ENCODE data around the gene LRCH3. TPM values are rescaled to one million over a fixed set of nuclear protein-coding genes. Genes with fewer than 3 reads are reported as not detected.

Gene LRCH3
- total and polyA plus RNA-seq, 12 donors, result 7.4 to 54.9 (median 40.8) TPM

DNA sequence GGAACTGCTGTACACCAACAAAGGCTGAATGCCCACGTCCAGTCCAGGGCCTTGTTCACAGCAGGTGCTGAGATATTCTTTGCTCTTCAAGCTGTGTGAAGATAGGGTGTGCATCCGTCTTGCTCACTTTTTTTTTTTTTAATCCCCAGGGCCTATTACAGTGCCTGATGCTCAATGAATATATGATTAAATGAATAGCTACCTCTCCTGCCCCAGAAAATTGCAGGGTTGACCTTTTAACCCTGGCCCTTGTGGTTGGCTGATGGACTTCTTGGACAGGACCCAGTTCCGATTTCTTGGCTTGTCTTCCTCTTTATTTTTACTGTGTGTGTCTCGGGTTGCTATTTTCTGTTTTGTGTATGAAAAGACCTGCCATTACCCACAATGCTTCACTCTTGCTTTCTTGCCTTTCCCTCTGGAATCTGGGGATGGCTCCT, 44.2 kb upstream of the LRCH3 start:
- Histone ChIP-seq H3K9me3 (replicated peaks in 1 of 3) (no peaks in the 10 kb centered on the region), H3K4me3 (no peak overlapping the region), H3K27me3 (no peaks in the 10 kb centered on the region), H3K27ac (no peak overlapping the region), H3K36me3 (replicated peaks in 1 of 2) (no peaks in the 10 kb centered on the region), H3K4me1 (replicated peaks in 1 of 2) (peaks cover 6 to 14% of the 10 kb centered on the region in 2 donors)
- intact Hi-C loops (cut with DNase I), result no loop called here
- DNase-seq, result peak in 2 of 7 donors; percentile 27 to 34
- TF ChIP-seq, protein P1, sequence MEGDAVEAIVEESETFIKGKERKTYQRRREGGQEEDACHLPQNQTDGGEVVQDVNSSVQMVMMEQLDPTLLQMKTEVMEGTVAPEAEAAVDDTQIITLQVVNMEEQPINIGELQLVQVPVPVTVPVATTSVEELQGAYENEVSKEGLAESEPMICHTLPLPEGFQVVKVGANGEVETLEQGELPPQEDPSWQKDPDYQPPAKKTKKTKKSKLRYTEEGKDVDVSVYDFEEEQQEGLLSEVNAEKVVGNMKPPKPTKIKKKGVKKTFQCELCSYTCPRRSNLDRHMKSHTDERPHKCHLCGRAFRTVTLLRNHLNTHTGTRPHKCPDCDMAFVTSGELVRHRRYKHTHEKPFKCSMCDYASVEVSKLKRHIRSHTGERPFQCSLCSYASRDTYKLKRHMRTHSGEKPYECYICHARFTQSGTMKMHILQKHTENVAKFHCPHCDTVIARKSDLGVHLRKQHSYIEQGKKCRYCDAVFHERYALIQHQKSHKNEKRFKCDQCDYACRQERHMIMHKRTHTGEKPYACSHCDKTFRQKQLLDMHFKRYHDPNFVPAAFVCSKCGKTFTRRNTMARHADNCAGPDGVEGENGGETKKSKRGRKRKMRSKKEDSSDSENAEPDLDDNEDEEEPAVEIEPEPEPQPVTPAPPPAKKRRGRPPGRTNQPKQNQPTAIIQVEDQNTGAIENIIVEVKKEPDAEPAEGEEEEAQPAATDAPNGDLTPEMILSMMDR (IDR thresholded peaks at IDR 0.05), result no peak
- TF ChIP-seq POLR2A (IDR thresholded peaks at IDR 0.05), result no peak
- WGBS, 4 donors, result 55 to 63% (median 59%) methylated on average over 4 of the region's 4 CpGs

GRCh38 chr3:197748597-197749314, 42.3 kb upstream of the LRCH3 start:
- 24 to 30% (median 25%) methylated on average over 12 of the region's 12 CpGs for WGBS, 4 donors
- H3K27ac ChIP-seq, result peak overlapping the region in 4 of 5 donors; percentile 90 to 97 (median 96)
- intact Hi-C loops (cut with DNase I), result no loop called here
- peak overlapping the region in 2 of 4 donors; percentile 59 to 83 for H3K4me3 ChIP-seq
- no peaks in the 10 kb centered on the region for H3K27me3 ChIP-seq
- no peak for DNase-seq
- TF ChIP-seq POLR2A (IDR thresholded peaks at IDR 0.05), result no peak
- TF ChIP-seq, protein P1 (IDR thresholded peaks at IDR 0.05), result no peak
- no peaks in the 10 kb centered on the region for H3K9me3 ChIP-seq (replicated peaks in 1 of 3)
- H3K36me3 ChIP-seq (replicated peaks in 1 of 2), result no peaks in the 10 kb centered on the region
- peaks cover 6 to 23% of the 10 kb centered on the region in 2 donors for H3K4me1 ChIP-seq (replicated peaks in 1 of 2)

GRCh38 chr3:197749315-197749600, 41.8 kb upstream of the LRCH3 start:
- Histone ChIP-seq H3K36me3 (replicated peaks in 1 of 2) (no peaks in the 10 kb centered on the region), H3K4me1 (replicated peaks in 1 of 2) (peaks cover 6 to 23% of the 10 kb centered on the region in 2 donors), H3K4me3 (peak overlapping the region in 2 of 4 donors; percentile 59 to 83), H3K27me3 (no peaks in the 10 kb centered on the region), H3K9me3 (replicated peaks in 1 of 3) (no peaks in the 10 kb centered on the region), H3K27ac (peak overlapping the region; percentile 84 to 97 (median 96))
- peak in 2 of 7 donors; percentile 53 to 64 for DNase-seq
- TF ChIP-seq, protein P1 (IDR thresholded peaks at IDR 0.05), result no peak
- TF ChIP-seq POLR2A (IDR thresholded peaks at IDR 0.05), result no peak
- intact Hi-C loops (cut with DNase I), result no loop called here
- 0 to 1% (median 1%) methylated on average over 3 to 18 of the region's 18 CpGs for WGBS, 4 donors

GRCh38 chr3:197749601-197750395, 41.3 kb upstream of the LRCH3 start, which contains the start of gene FYTTD1:
Gene FYTTD1, plus strand, starts transcription at chr3:197749883. Its CDS starts 89 bp downstream, at chr3:197749972.
- 0 to 1% (median 0%) methylated on average over 18 to 104 of the region's 104 CpGs for WGBS, 4 donors
- no peaks in the 10 kb centered on the region for H3K9me3 ChIP-seq (replicated peaks in 1 of 3)
- H3K27ac ChIP-seq, result peak within 1 kb of the TSS; percentile 84 to 97 (median 96)
- TF ChIP-seq, protein P1 (IDR thresholded peaks at IDR 0.05), result peak in 5 of 6 experiments; percentile 24 to 71 (median 46)
- peak; percentile 19 to 80 for TF ChIP-seq POLR2A (IDR thresholded peaks at IDR 0.05)
- H3K36me3 ChIP-seq (replicated peaks in 1 of 2), result no peaks in the 10 kb centered on the region
- peaks cover 6 to 23% of the 10 kb centered on the region in 2 donors for H3K4me1 ChIP-seq (replicated peaks in 1 of 2)
- H3K4me3 ChIP-seq, result peak within 1 kb of the TSS; percentile 59 to 83 (median 72)
- DNase-seq, result peak; percentile 88 to 94 (median 90)
- intact Hi-C loops (cut with DNase I), result no loop called here
- no peaks in the 10 kb centered on the region for H3K27me3 ChIP-seq
